DMS114 treated with DMSO at 0.1 percent for 48 hours (cell line): ENCODE measurements around the gene SPP2.

Experiments
- DNase-seq: peaks from one replicate; lab custom pipeline; 2025; ENCODE audit not compliant: unreplicated experiment; lab: John Stamatoyannopoulos, UW

The SPP2 gene, protein sequence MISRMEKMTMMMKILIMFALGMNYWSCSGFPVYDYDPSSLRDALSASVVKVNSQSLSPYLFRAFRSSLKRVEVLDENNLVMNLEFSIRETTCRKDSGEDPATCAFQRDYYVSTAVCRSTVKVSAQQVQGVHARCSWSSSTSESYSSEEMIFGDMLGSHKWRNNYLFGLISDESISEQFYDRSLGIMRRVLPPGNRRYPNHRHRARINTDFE

DNA sequence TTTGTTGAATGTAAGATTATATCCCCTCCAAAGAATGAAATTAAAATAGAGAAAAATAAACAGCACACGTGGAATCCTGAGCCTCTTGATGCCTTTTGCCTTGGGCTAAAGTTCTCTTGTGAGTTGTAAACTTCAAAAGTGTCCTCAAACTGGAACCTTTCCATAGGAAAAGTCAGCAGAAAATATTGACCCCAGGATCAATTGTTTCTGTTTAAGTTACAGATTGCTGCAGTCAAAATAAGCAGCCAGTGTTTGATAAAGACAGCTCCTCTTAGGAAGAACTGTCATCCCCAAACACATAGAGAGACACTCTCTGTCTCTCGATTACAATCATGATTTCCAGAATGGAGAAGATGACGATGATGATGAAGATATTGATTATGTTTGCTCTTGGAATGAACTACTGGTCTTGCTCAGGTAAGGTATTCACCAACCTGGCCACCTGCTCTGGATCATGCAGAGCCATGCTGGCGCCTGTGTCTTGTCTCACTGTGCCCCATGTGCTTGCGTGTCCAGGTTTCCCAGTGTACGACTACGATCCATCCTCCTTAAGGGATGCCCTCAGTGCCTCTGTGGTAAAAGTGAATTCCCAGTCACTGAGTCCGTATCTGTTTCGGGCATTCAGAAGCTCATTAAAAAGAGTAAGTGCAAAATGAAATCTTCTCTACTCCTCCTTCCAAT, at the start of gene SPP2:
Gene SPP2 (plus strand): TSS at position 248 of the 681 bp plus-strand sequence. CDS start 85 bp downstream, at position 333.
- no peak for DNase-seq

GRCh38 chr2:234001380-234002160, 48.9 kb upstream of the SPP2 start:
- no peak for DNase-seq

DNA sequence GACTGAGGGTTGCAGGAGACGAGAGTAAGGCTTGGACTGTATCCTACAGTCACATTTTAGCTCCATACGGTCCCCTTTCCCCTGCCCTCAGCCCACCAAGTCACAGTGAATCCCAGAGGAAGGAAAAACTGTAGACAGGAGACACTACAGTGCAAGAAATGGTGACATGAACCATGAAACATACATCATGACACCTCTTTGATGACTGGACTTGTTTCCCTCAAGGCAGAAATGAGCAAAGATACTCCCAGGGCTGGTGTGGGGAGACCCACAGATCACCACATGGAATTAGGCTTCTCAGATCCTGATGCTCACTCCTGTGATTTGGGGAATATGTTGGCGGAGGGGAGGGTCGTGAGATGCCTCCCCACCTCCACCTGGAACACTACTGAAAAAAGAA, 48.2 kb upstream of the SPP2 start:
- no peak for DNase-seq

DNA sequence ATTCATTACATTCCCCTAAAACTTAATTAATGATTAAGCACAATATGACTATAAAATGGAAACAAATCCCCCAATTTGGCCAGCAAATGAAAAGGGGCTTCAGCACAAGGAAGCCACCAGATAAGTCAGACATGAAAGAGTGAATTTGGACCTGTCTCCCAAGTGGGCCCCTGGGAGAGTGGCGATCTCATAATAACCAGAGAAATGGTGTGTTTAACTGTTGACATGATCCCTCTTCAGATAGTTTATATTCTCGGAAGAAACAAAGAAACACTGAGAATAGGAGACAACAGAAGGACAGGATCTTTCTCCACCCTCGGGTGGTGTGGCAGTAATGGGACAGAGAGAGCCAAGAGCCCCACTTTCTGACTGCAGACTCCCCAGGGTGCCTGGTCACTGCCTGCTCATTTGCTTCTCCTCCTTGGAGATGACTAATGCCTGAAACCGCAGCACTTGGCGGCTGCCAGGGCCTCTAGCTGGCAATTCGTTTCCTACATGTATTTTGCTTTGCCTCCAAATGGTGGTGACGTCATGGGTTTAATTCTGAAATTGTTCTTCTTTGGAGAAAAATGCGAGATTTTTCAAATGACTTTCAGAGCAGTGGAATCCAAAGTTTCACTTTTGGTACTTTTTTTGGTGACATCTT, 46.4 kb upstream of the SPP2 start:
- DNase-seq: no peak

GRCh38 chr2:234005126-234005525, 45.4 kb upstream of the SPP2 start:
- no peak for DNase-seq

DNA sequence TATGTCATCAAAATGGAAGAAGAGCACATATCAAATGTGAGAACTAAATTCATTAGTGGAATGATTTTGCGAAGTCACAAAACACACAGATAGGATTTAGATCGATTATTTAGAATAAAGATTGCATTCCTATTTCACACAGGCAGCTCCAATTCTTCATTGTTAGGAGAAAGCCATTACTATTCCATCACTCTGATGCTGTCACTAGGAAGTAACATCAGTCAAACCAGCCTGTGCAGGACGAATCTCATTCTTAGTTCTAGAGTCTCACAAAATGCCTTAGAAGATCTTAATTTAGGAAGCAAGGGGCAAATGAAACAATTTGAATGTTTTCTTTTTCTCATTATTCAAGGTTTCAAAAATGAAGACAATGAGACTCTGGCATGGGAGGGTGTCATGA, 44.0 kb upstream of the SPP2 start:
- no peak for DNase-seq

- no peak for DNase-seq
These were observed 36.1 kb upstream of the SPP2 start for GRCh38 chr2:234014427-234014826.

- no peak for DNase-seq
These were observed 34.6 kb upstream of the SPP2 start for GRCh38 chr2:234015861-234016260.

DNA sequence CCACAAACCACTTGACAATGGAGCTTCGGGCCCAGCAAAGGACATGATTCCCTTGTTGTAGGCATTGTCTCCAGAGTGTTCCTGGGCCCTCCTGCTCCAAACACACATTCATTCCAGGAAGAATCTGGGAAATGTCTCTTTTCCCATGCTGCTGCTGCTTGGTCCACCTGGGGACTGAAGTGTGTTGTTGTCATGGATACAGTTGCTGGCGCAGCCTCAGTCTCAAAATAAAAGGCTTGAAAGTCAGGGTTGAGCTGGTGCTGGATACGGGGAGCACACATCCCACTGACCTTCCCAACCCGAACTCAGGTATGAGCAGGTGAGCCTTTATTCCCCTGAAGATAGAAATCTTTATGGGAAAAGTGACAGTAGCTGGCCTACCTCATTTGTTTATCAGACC, 30.6 kb upstream of the SPP2 start:
- DNase-seq: no peak

DNA sequence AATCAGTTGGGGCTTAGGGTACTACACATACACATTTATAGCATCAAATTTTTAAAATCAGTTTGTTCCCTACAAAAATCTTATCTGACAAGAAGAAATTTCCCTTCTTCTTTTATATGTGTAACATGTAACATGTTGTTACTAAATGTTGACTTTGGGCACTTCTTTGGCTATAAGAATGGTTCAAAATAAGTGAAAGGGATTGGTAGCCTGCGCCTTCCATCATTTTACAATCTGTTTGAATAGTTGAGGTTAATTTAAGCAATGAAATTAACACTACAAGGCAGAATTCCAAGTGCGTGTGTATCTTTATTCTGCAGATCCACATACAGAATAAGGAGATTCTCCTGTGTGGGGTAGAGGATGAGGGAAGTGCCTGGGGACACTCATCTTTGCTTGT, 30.2 kb upstream of the SPP2 start:
- DNase-seq: no peak

GRCh38 chr2:234022424-234022823, 28.1 kb upstream of the SPP2 start:
- DNase-seq: no peak

- no peak for DNase-seq
These were observed 26.2 kb upstream of the SPP2 start for GRCh38 chr2:234024304-234024703.

- DNase-seq: no peak
These were observed 25.0 kb upstream of the SPP2 start for GRCh38 chr2:234025466-234025865.

DNA sequence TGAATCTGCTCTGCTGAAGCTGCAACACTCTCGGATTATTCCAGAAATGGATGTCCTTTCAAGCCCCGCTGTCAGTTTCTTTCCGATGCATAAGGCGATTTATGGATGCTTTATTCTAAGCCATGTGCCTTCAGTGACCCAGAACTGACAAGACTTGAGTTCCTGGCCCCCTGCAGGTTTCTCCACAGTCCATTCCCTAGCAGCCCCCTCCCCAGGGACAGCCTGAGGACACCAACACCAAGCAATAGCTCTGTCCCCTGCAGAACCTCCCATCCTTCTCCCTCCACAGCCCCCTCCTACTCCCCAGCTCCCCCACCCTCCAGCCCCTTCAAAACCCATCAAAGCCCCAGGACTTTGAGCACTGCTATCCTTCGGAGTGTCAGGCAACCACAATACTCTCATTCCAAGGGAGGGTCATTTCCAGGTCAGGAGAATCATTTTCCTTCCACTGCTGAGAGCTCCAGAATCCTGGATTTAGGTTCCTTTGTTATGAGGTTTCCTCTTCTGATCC, 24.6 kb upstream of the SPP2 start:
- DNase-seq: no peak

DNA sequence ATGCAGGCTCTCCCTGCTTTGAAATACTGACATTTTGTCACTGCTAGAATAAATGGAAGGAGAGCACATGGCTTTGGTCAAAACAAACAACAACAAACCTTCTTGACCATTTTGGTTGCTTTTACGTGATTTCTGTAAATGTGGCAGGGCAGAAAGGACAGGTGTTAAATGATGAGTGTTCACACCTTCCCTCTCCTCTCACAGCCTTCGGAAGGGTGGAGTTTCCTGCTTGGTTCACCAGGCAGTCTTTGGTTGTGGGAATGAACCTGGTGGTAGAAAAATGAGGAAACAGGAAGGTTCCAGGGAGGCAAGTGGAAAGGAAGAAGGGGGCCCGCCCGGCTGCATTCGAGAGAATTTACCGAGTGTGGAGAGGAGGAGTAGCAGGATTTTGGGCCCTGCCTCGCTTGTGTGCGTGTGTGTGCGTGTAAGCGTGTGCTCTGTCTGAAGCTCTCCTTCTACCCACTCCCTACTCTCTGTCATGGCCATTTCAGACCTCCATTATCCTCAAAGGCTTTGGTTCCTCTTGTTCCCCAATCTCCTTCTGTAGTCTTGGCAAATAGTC, 23.7 kb upstream of the SPP2 start:
- no peak for DNase-seq

GRCh38 chr2:234027641-234028040, 22.9 kb upstream of the SPP2 start:
- DNase-seq: no peak

DNA sequence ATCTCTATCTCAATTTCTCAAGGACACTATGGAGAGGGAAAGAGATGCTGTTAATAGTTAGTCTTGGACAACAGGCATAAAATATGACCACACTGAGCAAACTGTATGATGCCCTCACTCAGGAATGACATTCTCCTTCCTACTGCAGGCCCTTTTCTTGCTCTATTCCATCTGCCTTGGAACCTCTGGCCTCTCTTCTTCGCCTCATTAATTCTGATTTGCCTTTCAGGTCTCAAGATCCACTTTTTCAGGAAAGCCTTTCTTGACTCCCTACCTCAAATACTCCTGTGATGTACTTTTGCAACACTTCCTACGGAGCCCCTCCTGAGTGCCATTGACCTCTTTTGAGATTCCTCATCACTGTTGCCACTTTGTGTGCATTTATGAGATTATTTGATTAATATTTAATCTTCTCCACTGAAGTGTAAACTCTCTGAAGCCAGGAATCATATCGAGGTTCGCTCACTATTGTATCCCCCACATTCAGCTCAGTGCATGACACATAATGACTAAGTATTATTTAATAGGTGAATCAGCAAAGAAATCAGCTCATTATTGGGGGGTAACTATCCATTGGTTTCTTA, 21.3 kb upstream of the SPP2 start:
- no peak for DNase-seq

- DNase-seq: no peak
These were observed 19.3 kb upstream of the SPP2 start for GRCh38 chr2:234031207-234031606.

DNA sequence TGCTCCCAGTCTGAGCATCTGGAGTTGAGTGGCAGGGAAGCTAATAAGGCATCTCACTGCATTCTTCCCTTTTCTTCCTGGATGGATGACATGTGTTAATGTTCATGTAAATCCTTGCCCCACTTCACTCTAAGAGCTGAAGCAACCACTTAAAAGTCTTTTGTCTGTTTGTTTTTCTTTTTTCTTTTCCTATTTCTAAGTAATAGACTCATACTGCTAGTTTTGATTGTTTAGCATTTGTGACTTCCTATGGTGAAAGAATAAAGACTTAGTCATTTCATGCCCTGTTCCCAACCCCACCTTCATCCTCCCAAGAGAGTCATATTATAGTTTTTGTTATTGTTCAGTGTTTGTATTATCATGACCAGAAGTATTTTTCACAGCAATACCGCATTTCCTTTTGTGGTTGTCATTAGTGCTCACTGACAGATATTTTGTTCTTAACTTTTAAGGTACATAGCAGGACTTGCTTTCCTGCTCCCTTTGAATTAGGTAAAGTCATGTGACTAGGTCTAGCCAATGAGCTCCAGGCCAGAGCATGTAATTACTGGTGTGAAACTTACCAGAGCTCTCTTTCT, 18.1 kb upstream of the SPP2 start:
- no peak for DNase-seq

GRCh38 chr2:234033174-234033573, 17.3 kb upstream of the SPP2 start:
- no peak for DNase-seq
